Mesendoderm (in vitro differentiated cells): ENCODE data around the gene PHACTR1.

Experiments
- DNase-seq: peaks from one replicate; pipeline ENCODE4 v3.0.0; 2013
- H2AK5ac ChIP-seq: 2 replicates; pipeline ENCODE4 v1.6.1; 2013; ENCODE audit warnings: low read length, inconsistent platforms
- H2BK120ac ChIP-seq: 2 replicates; pipeline ENCODE4 v1.6.1; 2013; ENCODE audit warnings: low read depth, mild to moderate bottlenecking, low read length, moderate library complexity, mixed read lengths
- H2BK15ac ChIP-seq: replicated peaks from 2 replicates; pipeline ENCODE4 v1.6.1; 2013; ENCODE audit warnings: low read depth, mild to moderate bottlenecking, moderate library complexity
- H2BK5ac ChIP-seq: 2 replicates; pipeline ENCODE4 v1.6.1; 2013; ENCODE audit warnings: low read length, inconsistent platforms
- H3K18ac ChIP-seq: 2 replicates; pipeline ENCODE4 v1.6.1; 2013; ENCODE audit warnings: mild to moderate bottlenecking, low read length, mixed read lengths
- H3K23ac ChIP-seq: one replicate; pipeline ENCODE4 v1.6.1; 2013; ENCODE audit warnings: low read length
- H3K27ac ChIP-seq: 2 replicates; pipeline ENCODE4 v1.5.1; 2013; ENCODE audit warnings: low read depth, mild to moderate bottlenecking, inconsistent platforms, low read length, moderate library complexity
- H3K27me3 ChIP-seq: 2 replicates; pipeline ENCODE4 v1.6.1; 2013; ENCODE audit warnings: low read length, control low read depth, mild to moderate bottlenecking, inconsistent platforms; ENCODE audit not compliant: insufficient read depth, poor library complexity
- H3K36me3 ChIP-seq: 2 replicates; pipeline ENCODE4 v1.6.1; 2013; ENCODE audit warnings: low read length, inconsistent platforms; ENCODE audit not compliant: control insufficient read depth, insufficient read depth
- H3K4ac ChIP-seq: one replicate; pipeline ENCODE4 v1.6.1; 2013; ENCODE audit warnings: low read depth, mild to moderate bottlenecking, low read length, moderate library complexity
- H3K4me1 ChIP-seq: 2 replicates; pipeline ENCODE4 v1.6.1; 2013; ENCODE audit warnings: low read depth, low read length, inconsistent platforms; ENCODE audit not compliant: control insufficient read depth
- H3K4me2 ChIP-seq: 2 replicates; pipeline ENCODE4 v1.6.1; 2013; ENCODE audit warnings: low read length
- H3K4me3 ChIP-seq: 2 replicates; pipeline ENCODE4 v1.5.1; 2013; ENCODE audit warnings: mild to moderate bottlenecking, low read length
- H3K56ac ChIP-seq: one replicate; pipeline ENCODE4 v1.6.1; 2013; ENCODE audit warnings: low read length
- H3K79me1 ChIP-seq: 2 replicates; pipeline ENCODE4 v1.6.1; 2013; ENCODE audit warnings: low read length, inconsistent platforms
- H3K79me2 ChIP-seq: 2 replicates; pipeline ENCODE4 v1.6.1; 2013; ENCODE audit warnings: mild to moderate bottlenecking, low read length; ENCODE audit not compliant: control insufficient read depth, insufficient read depth
- H3K9ac ChIP-seq: 2 replicates; pipeline ENCODE4 v1.6.1; 2013; ENCODE audit warnings: low read length, inconsistent platforms
- H4K5ac ChIP-seq: one replicate; pipeline ENCODE4 v1.6.1; 2013; ENCODE audit warnings: low read length
- H4K8ac ChIP-seq: one replicate; pipeline ENCODE4 v1.6.1; 2013; ENCODE audit warnings: low read depth, mild to moderate bottlenecking, control low read depth, low read length, moderate library complexity
- WGBS: extraction: QIAGEN DNeasy Blood & Tissue Kit; methylation state at CpG from one replicate; pipeline ENCODE4 v1.1.7; 2013; ENCODE audit warnings: low lambda C conversion rate, missing lambda C conversion rate; ENCODE audit not compliant: insufficient coverage; ENCODE audit errors: extremely low coverage; 5-methylcytosine and 5-hydroxymethylcytosine counted together

PHACTR1 gene

GRCh38 chr6:12875051-12875450 is 158.5 kb downstream of the PHACTR1 start:
- H3K36me3 ChIP-seq, result no peaks in the 10 kb centered on the region
- no peaks in the 10 kb centered on the region for H3K79me1 ChIP-seq
- H3K4me2 ChIP-seq, result no peak overlapping the region
- DNase-seq, result no peak
- H3K4ac ChIP-seq, result no peak overlapping the region
- H3K27ac ChIP-seq, result no peak overlapping the region
- H2BK15ac ChIP-seq, result no peak overlapping the region
- H3K27me3 ChIP-seq, result no peaks in the 10 kb centered on the region
- H2BK120ac ChIP-seq, result no peak overlapping the region
- no peak overlapping the region for H3K23ac ChIP-seq
- H2AK5ac ChIP-seq, result no peak overlapping the region
- no peak overlapping the region for H3K56ac ChIP-seq
- no peak overlapping the region for H4K5ac ChIP-seq
- H2BK5ac ChIP-seq, result no peak overlapping the region
- no peaks in the 10 kb centered on the region for H3K79me2 ChIP-seq
- no peak overlapping the region for H3K4me3 ChIP-seq
- no peak overlapping the region for H3K9ac ChIP-seq
- no CpG with 5 or more reads among the region's 6 CpGs for WGBS
- no peaks in the 10 kb centered on the region for H3K4me1 ChIP-seq
- no peak overlapping the region for H3K18ac ChIP-seq
- no peak overlapping the region for H4K8ac ChIP-seq

DNA sequence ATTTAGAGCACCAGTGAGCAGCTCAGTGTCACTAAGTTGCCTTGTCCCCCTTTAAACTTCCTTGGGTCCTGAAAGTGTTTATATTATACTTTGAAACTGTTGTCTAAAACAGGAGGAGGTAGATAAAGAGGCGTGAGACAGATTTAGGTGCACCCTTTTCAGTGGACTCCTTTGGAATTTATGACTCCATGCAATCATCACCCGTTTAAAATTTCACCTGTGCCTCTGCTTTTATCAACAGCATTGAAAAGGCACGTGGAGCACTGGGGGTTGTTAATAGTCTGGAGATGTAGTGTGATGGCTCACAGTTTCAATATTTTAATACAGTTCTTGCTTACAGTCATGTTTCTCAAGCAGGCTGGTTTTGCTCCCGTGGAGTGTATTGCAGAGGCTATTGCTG is 162.2 kb downstream of the PHACTR1 start:
- Histone ChIP-seq H4K5ac (no peak overlapping the region), H2BK5ac (no peak overlapping the region), H3K18ac (no peak overlapping the region), H3K9ac (no peak overlapping the region), H3K4ac (no peak overlapping the region), H3K56ac (no peak overlapping the region), H3K23ac (no peak overlapping the region), H2BK15ac (no peak overlapping the region), H3K79me2 (no peaks in the 10 kb centered on the region), H4K8ac (no peak overlapping the region), H2BK120ac (no peak overlapping the region), H3K79me1 (no peaks in the 10 kb centered on the region), H3K27me3 (no peaks in the 10 kb centered on the region), H2AK5ac (no peak overlapping the region), H3K36me3 (no peaks in the 10 kb centered on the region), H3K4me1 (no peaks in the 10 kb centered on the region), H3K4me2 (no peak overlapping the region), H3K27ac (no peak overlapping the region), H3K4me3 (no peak overlapping the region)
- DNase-seq, result no peak
- WGBS, result no CpG with 5 or more reads among the region's 4 CpGs

DNA sequence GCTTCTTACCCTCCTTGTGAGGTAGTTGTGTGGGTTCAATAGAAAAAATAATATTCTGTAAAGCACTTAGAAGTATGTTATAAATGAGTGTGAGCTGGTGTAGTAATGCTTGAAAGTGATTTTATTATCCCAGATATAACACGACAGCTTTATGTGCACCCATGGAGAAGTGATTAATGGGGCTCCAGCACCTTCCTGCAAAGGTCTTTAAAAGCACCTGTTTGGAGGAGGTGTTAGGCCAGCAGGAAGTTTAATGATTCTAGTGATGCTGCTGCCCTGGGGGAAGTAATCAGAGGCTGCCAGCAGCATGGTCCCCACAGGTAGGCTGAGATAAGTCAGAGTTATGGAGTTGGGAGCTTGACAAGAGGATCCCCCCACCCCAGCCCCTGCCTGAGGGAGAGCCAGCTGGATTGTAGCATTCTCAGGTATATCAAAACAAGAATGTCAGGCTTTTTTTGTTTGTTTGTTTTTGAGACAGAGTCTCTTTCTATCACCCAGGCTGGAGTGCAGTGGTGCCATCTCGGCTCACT is 166.3 kb downstream of the PHACTR1 start:
- H2BK5ac ChIP-seq, result no peak overlapping the region
- no peaks in the 10 kb centered on the region for H3K36me3 ChIP-seq
- H3K79me1 ChIP-seq, result no peaks in the 10 kb centered on the region
- no peak overlapping the region for H3K9ac ChIP-seq
- no peaks in the 10 kb centered on the region for H3K4me1 ChIP-seq
- H3K27ac ChIP-seq, result no peak overlapping the region
- H3K4me3 ChIP-seq, result no peak overlapping the region
- H3K18ac ChIP-seq, result no peak overlapping the region
- no peak overlapping the region for H3K4me2 ChIP-seq
- WGBS, result no CpG with 5 or more reads among the region's 2 CpGs
- H3K56ac ChIP-seq, result no peak overlapping the region
- no peaks in the 10 kb centered on the region for H3K79me2 ChIP-seq
- no peak overlapping the region for H2BK15ac ChIP-seq
- H3K4ac ChIP-seq, result no peak overlapping the region
- H2AK5ac ChIP-seq, result no peak overlapping the region
- H3K27me3 ChIP-seq, result no peaks in the 10 kb centered on the region
- no peak overlapping the region for H4K5ac ChIP-seq
- H3K23ac ChIP-seq, result no peak overlapping the region
- no peak overlapping the region for H2BK120ac ChIP-seq
- DNase-seq, result no peak
- H4K8ac ChIP-seq, result no peak overlapping the region

GRCh38 chr6:12884983-12885382 is 168.4 kb downstream of the PHACTR1 start:
- Histone ChIP-seq H3K27me3 (no peaks in the 10 kb centered on the region), H3K27ac (no peak overlapping the region), H3K18ac (no peak overlapping the region), H3K79me2 (no peaks in the 10 kb centered on the region), H2BK15ac (no peak overlapping the region), H3K56ac (no peak overlapping the region), H3K4ac (no peak overlapping the region), H2BK120ac (no peak overlapping the region), H3K4me1 (no peaks in the 10 kb centered on the region), H2BK5ac (no peak overlapping the region), H3K4me3 (no peak overlapping the region), H3K23ac (no peak overlapping the region), H3K79me1 (no peaks in the 10 kb centered on the region), H4K5ac (no peak overlapping the region), H4K8ac (no peak overlapping the region), H3K4me2 (no peak overlapping the region), H2AK5ac (no peak overlapping the region), H3K9ac (no peak overlapping the region), H3K36me3 (no peaks in the 10 kb centered on the region)
- WGBS, result no CpG with 5 or more reads among the region's 7 CpGs
- DNase-seq, result no peak

DNA sequence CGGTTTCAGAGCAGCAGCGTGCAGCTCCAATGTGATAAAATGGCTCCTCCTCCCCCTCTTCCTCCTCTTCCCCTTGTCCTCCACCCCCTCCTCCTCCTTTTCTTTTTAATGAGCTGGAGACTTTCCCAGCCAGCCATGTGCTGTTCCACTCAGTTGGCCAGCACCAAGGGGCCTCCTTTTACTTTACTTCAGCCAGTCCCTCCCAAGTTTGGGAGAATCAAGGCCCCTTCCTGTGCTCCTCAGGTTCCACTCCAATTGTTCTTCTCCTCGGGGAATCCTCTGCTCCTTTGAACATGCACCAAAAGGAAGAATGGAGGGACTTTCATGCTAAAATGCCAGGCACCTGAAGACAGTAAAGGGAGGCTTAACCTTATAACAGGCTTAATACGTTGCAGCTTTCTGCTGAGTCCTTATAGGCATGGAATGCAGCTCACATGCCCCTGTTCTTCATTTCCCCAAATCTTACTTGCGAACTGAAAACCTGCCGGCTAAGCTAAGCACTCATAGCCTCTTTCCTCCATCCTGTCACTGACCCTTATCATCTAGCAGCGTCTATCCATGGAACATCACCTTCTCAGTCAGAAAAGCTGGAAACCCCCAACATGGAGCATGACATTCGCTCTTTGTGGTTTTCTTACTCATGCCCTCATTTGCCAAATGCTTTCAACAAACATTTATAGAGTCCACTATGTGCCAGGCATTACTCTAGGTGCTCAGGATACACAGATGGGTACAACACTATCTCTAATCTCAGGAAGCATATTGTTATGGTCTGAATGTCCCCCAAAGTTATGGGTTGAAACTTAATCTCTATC is 170.6 kb downstream of the PHACTR1 start:
- no peak overlapping the region for H2BK15ac ChIP-seq
- H3K4me2 ChIP-seq, result no peak overlapping the region
- H3K27me3 ChIP-seq, result no peaks in the 10 kb centered on the region
- H3K23ac ChIP-seq, result no peak overlapping the region
- no peak overlapping the region for H3K4me3 ChIP-seq
- no peak overlapping the region for H2AK5ac ChIP-seq
- no peaks in the 10 kb centered on the region for H3K79me2 ChIP-seq
- H3K4me1 ChIP-seq, result no peaks in the 10 kb centered on the region
- H3K56ac ChIP-seq, result no peak overlapping the region
- H3K36me3 ChIP-seq, result no peaks in the 10 kb centered on the region
- H3K27ac ChIP-seq, result no peak overlapping the region
- H3K18ac ChIP-seq, result no peak overlapping the region
- no peak overlapping the region for H3K4ac ChIP-seq
- no peak overlapping the region for H2BK120ac ChIP-seq
- H3K9ac ChIP-seq, result no peak overlapping the region
- H4K5ac ChIP-seq, result no peak overlapping the region
- WGBS, result no CpG with 5 or more reads among the region's 8 CpGs
- H2BK5ac ChIP-seq, result no peak overlapping the region
- H3K79me1 ChIP-seq, result no peaks in the 10 kb centered on the region
- peak; percentile 9 for DNase-seq
- H4K8ac ChIP-seq, result no peak overlapping the region
